Measurements from ENCODE around the gene ANKRD40.
"Not testable (repeated sequence)": the region's sequence is repeated elsewhere in the genome, so short reads cannot be mapped to it uniquely, and the experiment has no call there.

Gene ANKRD40

GRCh38 chr17:50735287-50735686, 27.6 kb upstream of the ANKRD40 start:
- no peak for DNase-seq (ENCODE audit: extremely low read depth, low read depth)
- no peak for TF ChIP-seq CTCF (IDR thresholded peaks at IDR 0.05; ENCODE audit: low read depth, low read length, missing control alignments)
- H3K4me3 ChIP-seq (replicated peaks; ENCODE audit: low read depth, low read length): no peak overlapping the region

GRCh38 chr17:50731575-50732460, 24.1 kb upstream of the ANKRD40 start:
- no peak for DNase-seq (ENCODE audit: extremely low read depth, low read depth)
- TF ChIP-seq CTCF (IDR thresholded peaks at IDR 0.05; ENCODE audit: low read depth, low read length, missing control alignments): no peak

GRCh38 chr17:50728881-50729765, 21.4 kb upstream of the ANKRD40 start:
- no peak for DNase-seq (ENCODE audit: extremely low read depth, low read depth)
- TF ChIP-seq CTCF (IDR thresholded peaks at IDR 0.05; ENCODE audit: low read depth, low read length, missing control alignments): no peak
- no peak overlapping the region for H3K4me3 ChIP-seq (replicated peaks; ENCODE audit: low read depth, low read length)

More at GRCh38 chr17:50731575-50732460, 24.1 kb upstream of the ANKRD40 start:
- H3K4me3 ChIP-seq (replicated peaks; ENCODE audit: low read depth, low read length): no peak overlapping the region

- no peak for TF ChIP-seq CTCF (IDR thresholded peaks at IDR 0.05; ENCODE audit: low read depth, low read length, missing control alignments)
- no peak overlapping the region for H3K4me3 ChIP-seq (replicated peaks; ENCODE audit: low read depth, low read length)
- no peak for DNase-seq (ENCODE audit: extremely low read depth, low read depth)
These were observed 20.4 kb upstream of the ANKRD40 start for GRCh38 chr17:50728112-50728429.

- TF ChIP-seq CTCF (IDR thresholded peaks at IDR 0.05; ENCODE audit: low read depth, low read length, missing control alignments): no peak
- no peak overlapping the region for H3K4me3 ChIP-seq (replicated peaks; ENCODE audit: low read depth, low read length)
- DNase-seq (ENCODE audit: extremely low read depth, low read depth): no peak
These were observed 18.3 kb upstream of the ANKRD40 start for GRCh38 chr17:50725769-50726655.

- not testable (repeated sequence) for H3K4me3 ChIP-seq (replicated peaks; ENCODE audit: low read depth, low read length)
These were observed 16.9 kb upstream of the ANKRD40 start for GRCh38 chr17:50724622-50725021.

More at GRCh38 chr17:50724622-50725021, 16.9 kb upstream of the ANKRD40 start:
- not testable (repeated sequence) for DNase-seq (ENCODE audit: extremely low read depth, low read depth)
